SH-SY5Y (cell line): ENCODE data around the gene ZNF37A.

Source experiments
- GATA2 ChIP-seq: IDR thresholded peaks from 2 replicates; pipeline ENCODE4 v1.6.1; 2011; ENCODE audit warnings: mild to moderate bottlenecking, low read depth, low read length
- GATA3 ChIP-seq: IDR thresholded peaks from 2 replicates; pipeline ENCODE4 v1.6.1; 2011; ENCODE audit warnings: low read depth, mild to moderate bottlenecking, low read length, moderate library complexity

- no peak for TF ChIP-seq GATA2
- TF ChIP-seq GATA3 = no peak
Measured at GRCh38 chr10:38072552-38072951, 21.6 kb upstream of the ZNF37A start.
